GM21825 (cell line): ENCODE data around the gene SIDT2.

Experiments
- ATAC-seq: cut with Tn5 transposase; IDR thresholded peaks from one replicate; pipeline ENCODE4 v1.9.1; 2021; ENCODE audit warnings: mild to moderate bottlenecking, moderate library complexity; ENCODE audit not compliant: unreplicated experiment

Gene SIDT2

GRCh38 chr11:117220999-117221774, 42.6 kb downstream of the SIDT2 start:
- ATAC-seq: no peak

GRCh38 chr11:117221775-117222517, 43.4 kb downstream of the SIDT2 start:
- ATAC-seq: no peak

- no peak for ATAC-seq
These were observed 44.6 kb downstream of the SIDT2 start for GRCh38 chr11:117222991-117223740.

GRCh38 chr11:117223741-117224689, 45.5 kb downstream of the SIDT2 start:
- no peak for ATAC-seq

- ATAC-seq: no peak
These were observed 47.1 kb downstream of the SIDT2 start for GRCh38 chr11:117225553-117226170.

- ATAC-seq: no peak
These were observed 48.1 kb downstream of the SIDT2 start for GRCh38 chr11:117226388-117227385.

- no peak for ATAC-seq
These were observed 49.5 kb downstream of the SIDT2 start for GRCh38 chr11:117228091-117228490.

GRCh38 chr11:117229411-117229810, 50.9 kb downstream of the SIDT2 start:
- no peak for ATAC-seq

GRCh38 chr11:117229931-117230285, 51.4 kb downstream of the SIDT2 start:
- ATAC-seq: no peak

- ATAC-seq: no peak
These were observed 51.9 kb downstream of the SIDT2 start for GRCh38 chr11:117230286-117230961.

- ATAC-seq: no peak
These were observed 52.7 kb downstream of the SIDT2 start for GRCh38 chr11:117230999-117231841.

- no peak for ATAC-seq
These were observed 53.2 kb downstream of the SIDT2 start, which contains the start of gene PCSK7 for GRCh38 chr11:117231842-117232091. Gene PCSK7 (minus strand): TSS chr11:117232073. CDS start chr11:117229844, 2,229 bp downstream.

GRCh38 chr11:117232092-117232878, 53.7 kb downstream of the SIDT2 start, which contains the start of gene RNF214:
Gene RNF214 (plus strand): TSS chr11:117232671. CDS start chr11:117234273, 1,602 bp downstream.
- peak; percentile 64 for ATAC-seq

GRCh38 chr11:117232911-117233409, 54.4 kb downstream of the SIDT2 start:
- no peak for ATAC-seq

GRCh38 chr11:117238221-117238620, 59.7 kb downstream of the SIDT2 start:
- no peak for ATAC-seq

GRCh38 chr11:117239295-117239694, 60.8 kb downstream of the SIDT2 start:
- no peak for ATAC-seq
